Endothelial cell of umbilical vein (primary cell): Measurements from ENCODE around the gene KLF1. TPM values are rescaled to one million over a fixed set of nuclear protein-coding genes. Genes with fewer than 3 reads are reported as not detected.

ENCODE experiments used
- BruUV-seq: library from RNA; stranded (reverse); fragments of 400-500 nt; replicated peaks from 2 replicates; lab custom pipeline; 2021; lab: Mats Ljungman, UMichigan
- CTCF ChIA-PET: fragments of 300-600, 350-600 bp; sonication (Branson Sonifier 250); formaldehyde crosslinking; loops from one replicate; lab custom pipeline; 2021; ENCODE audit warnings: antibody characterized with exemption, inconsistent platforms; lab: Charles Lee
- POLR2A ChIA-PET: fragments of 300-600, 350-600 bp; sonication (Branson Sonifier 250); formaldehyde crosslinking; loops from one replicate; lab custom pipeline; 2021; ENCODE audit warnings: antibody characterized with exemption, inconsistent platforms; lab: Charles Lee
- DNase-seq: peaks from one replicate; pipeline ENCODE4 v3.0.0-alpha.2; 2011; ENCODE audit warnings: low read depth, low spot score
- FAIRE-seq: peaks from 2 replicates; lab custom pipeline; 2011; peaks lifted over from hg19 to GRCh38; lab: Jason Lieb, UNC
- H2AFZ ChIP-seq: 2 replicates; pipeline ENCODE4 v1.6.0; 2012; ENCODE audit warnings: low read depth, low read length, control low read depth, inconsistent platforms
- H3K27ac ChIP-seq: 2 replicates; pipeline ENCODE4 v1.5.1; 2011; ENCODE audit warnings: low read depth, mild to moderate bottlenecking, control low read depth, low read length, moderate library complexity; ENCODE audit not compliant: insufficient read depth
- H3K27me3 ChIP-seq, 2 experiments: 2 replicates each; pipeline versions ENCODE4 v1.6.0 to v1.6.1; 2011; ENCODE audit warnings: low read length in 2 of 2, mixed read lengths in 1 of 2; ENCODE audit not compliant: control insufficient read depth in 2 of 2, insufficient read depth in 2 of 2
- H3K36me3 ChIP-seq, 2 experiments: 2 replicates in 1 of 2; 3 replicates in 1 of 2; pipeline ENCODE4 v1.5.1; 2011; ENCODE audit warnings: low read length in 2 of 2, mild to moderate bottlenecking in 1 of 2, moderate library complexity in 1 of 2; ENCODE audit not compliant: control insufficient read depth in 2 of 2, insufficient read depth in 2 of 2; ENCODE audit errors: extremely low read depth in 1 of 2
- H3K4me1 ChIP-seq: 3 replicates; pipeline ENCODE4 v1.5.1; 2011; ENCODE audit warnings: mild to moderate bottlenecking, low read length; ENCODE audit not compliant: control insufficient read depth, insufficient read depth; ENCODE audit errors: extremely low read depth
- H3K4me2 ChIP-seq: 2 replicates; pipeline ENCODE4 v1.6.1; 2011; ENCODE audit warnings: low read length, control low read depth, mixed read lengths; ENCODE audit not compliant: insufficient read depth
- H3K4me3 ChIP-seq, 3 experiments: fragments of 200-600 bp in 1 of 3; sonication (generic), shearing (Covaris generic) in 1 of 3; replicated peaks in 1 of 3; 2 replicates each; pipeline ENCODE4 v1.5.1; 2011 to 2016; ENCODE audit warnings: control low read depth in 3 of 3, low read length in 3 of 3, mild to moderate bottlenecking in 2 of 3, inconsistent platforms in 1 of 3, low read depth in 1 of 3, moderate library complexity in 1 of 3; ENCODE audit not compliant: insufficient read depth in 1 of 3
- H3K79me2 ChIP-seq: 2 replicates; pipeline ENCODE4 v1.6.0; 2012; ENCODE audit warnings: low read length, inconsistent platforms; ENCODE audit not compliant: control insufficient read depth, insufficient read depth
- H3K9ac ChIP-seq: replicated peaks from 2 replicates; pipeline ENCODE3; 2011; ENCODE audit warnings: low read length, control low read depth; ENCODE audit not compliant: insufficient read depth; ENCODE audit errors: extremely low read depth
- H3K9me1 ChIP-seq: replicated peaks from 3 replicates; pipeline ENCODE4 v1.6.0; 2011; ENCODE audit warnings: mild to moderate bottlenecking, low read length; ENCODE audit not compliant: control insufficient read depth, insufficient read depth; ENCODE audit errors: extremely low read depth
- H3K9me3 ChIP-seq: replicated peaks from 2 replicates; pipeline ENCODE4 v1.5.1; 2012; ENCODE audit warnings: low read length, inconsistent platforms; ENCODE audit not compliant: control insufficient read depth, insufficient read depth
- H4K20me1 ChIP-seq: replicated peaks from 2 replicates; pipeline ENCODE3; 2011; ENCODE audit warnings: mild to moderate bottlenecking, low read length; ENCODE audit not compliant: control insufficient read depth, insufficient read depth; ENCODE audit errors: extremely low read depth
- EZH2 ChIP-seq: IDR thresholded peaks from 2 replicates; pipeline ENCODE4 v1.6.1; 2012; ENCODE audit warnings: borderline replicate concordance, low read depth, mild to moderate bottlenecking, moderate library complexity, low read length, inconsistent platforms; ENCODE audit not compliant: severe bottlenecking
- FOS ChIP-seq: IDR thresholded peaks from 2 replicates; pipeline ENCODE4 v1.6.1; 2011; ENCODE audit warnings: mild to moderate bottlenecking, low read length, moderate library complexity, borderline replicate concordance; ENCODE audit not compliant: insufficient read depth
- GATA2 ChIP-seq: IDR thresholded peaks from 2 replicates; pipeline ENCODE4 v1.7.0; 2011; ENCODE audit warnings: low read depth, mild to moderate bottlenecking, moderate library complexity, mixed read lengths, low read length; ENCODE audit not compliant: insufficient read length, insufficient read depth
- JUN ChIP-seq: IDR thresholded peaks from 2 replicates; pipeline ENCODE4 v1.6.1; 2011; ENCODE audit warnings: borderline replicate concordance, low read depth; ENCODE audit not compliant: insufficient read length, insufficient read depth
- MAX ChIP-seq: IDR thresholded peaks from 2 replicates; pipeline ENCODE4 v1.6.1; 2011; ENCODE audit not compliant: insufficient read depth, insufficient read length
- MYC ChIP-seq: IDR thresholded peaks from one replicate; pipeline ENCODE4 v1.6.1; 2011; ENCODE audit warnings: mild to moderate bottlenecking, low read depth, low read length
- POLR2A ChIP-seq: IDR thresholded peaks from 2 replicates; pipeline ENCODE4 v1.6.1; 2012; ENCODE audit warnings: low read depth, mild to moderate bottlenecking, control low read depth, low read length
- POLR2AphosphoS5 ChIP-seq: IDR thresholded peaks from 2 replicates; pipeline ENCODE4 v1.6.1; 2012; ENCODE audit warnings: low read depth, mild to moderate bottlenecking, control low read depth, low read length, moderate library complexity; ENCODE audit not compliant: insufficient read depth
- dilution Hi-C: fragments of 300-500 bp; cut with MboI; formaldehyde crosslinking; loops from one replicate; pipeline ENCODE4 v1.15.0; 2019; ENCODE audit warnings: low sequenced_read_pairs; ENCODE audit not compliant: extremely low pct_ligation_motif_present
- intact Hi-C: fragments of 100-400 bp; cut with micrococcal nuclease; formaldehyde crosslinking; loops from one replicate; pipeline ENCODE4 v1.10.0; 2022
- polyA plus RNA-seq, 4 experiments: library from polyadenylated mRNA; depleted of rRNA in 3 of 4; stranded (reverse) in 3 of 4; unstranded in 1 of 4; fragments of >200 nt; gene quantifications; 2 replicates each; pipeline versions ENCODE4 v1.2.1 to v1.2.3, GENCODE V29; 2011 to 2012; ENCODE audit warnings: missing spikeins in 1 of 4
- total RNA-seq: library from RNA; stranded (reverse); gene quantifications from 2 replicates; pipeline ENCODE4 v1.2.3, GENCODE V29; 2021
- TF ChIP-seq, protein P1 (sequence below), 2 donors: IDR thresholded peaks; 1 replicate in 1 of 2; 2 replicates in 1 of 2; pipeline ENCODE4 v1.5.1; 2011; ENCODE audit warnings: low read length in 2 of 2, mild to moderate bottlenecking in 2 of 2, moderate library complexity in 2 of 2, control low read depth in 1 of 2, inconsistent platforms in 1 of 2, low read depth in 1 of 2; ENCODE audit not compliant: insufficient read depth in 1 of 2; ENCODE audit errors: extremely low read depth in 1 of 2

The KLF1 gene
- total and polyA plus RNA-seq, 2 donors (not counting 3 experiments of a cell fraction or from before 2014, with no cell fraction given), result not detected

DNA sequence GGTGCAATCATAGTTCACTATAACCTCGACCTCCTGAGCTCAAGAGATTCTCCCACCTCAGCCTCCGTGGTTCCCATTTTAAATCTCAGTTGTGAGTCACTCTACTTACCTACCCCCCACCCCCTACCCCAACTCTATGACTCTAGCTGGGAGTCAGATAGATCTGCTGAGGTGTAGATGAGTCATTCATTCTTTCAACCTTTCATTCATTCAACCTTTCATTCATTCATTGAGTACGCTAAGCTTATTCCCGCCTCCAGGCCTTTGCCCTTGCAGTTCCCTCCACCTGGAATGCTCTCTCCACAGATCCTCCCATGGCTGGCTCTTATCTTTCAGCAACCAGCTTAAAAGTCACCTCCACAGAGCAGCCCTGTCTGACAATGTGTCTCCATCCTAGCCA lies 49.8 kb downstream of the KLF1 start:
- Histone ChIP-seq H3K79me2 (no peaks in the 10 kb centered on the region), H3K4me3 (no peak overlapping the region), H3K9me1 (no peaks in the 10 kb centered on the region), H3K27ac (no peak overlapping the region), H3K9ac (no peak overlapping the region), H2AFZ (no peak overlapping the region), H3K4me1 (no peaks in the 10 kb centered on the region), H3K9me3 (no peaks in the 10 kb centered on the region), H3K36me3 (no peaks in the 10 kb centered on the region), H3K4me2 (no peak overlapping the region), H3K27me3 (peaks cover 59 to 72% of the 10 kb centered on the region in 2 experiments), H4K20me1 (no peaks in the 10 kb centered on the region)
- POLR2A ChIA-PET, result no interaction called here
- BruUV-seq, result no TSS peak
- intact Hi-C loops (no loop called here), dilution Hi-C loops (no loop called here)
- TF ChIP-seq POLR2AphosphoS5 (no peak), EZH2 (no peak), MYC (no peak), GATA2 (no peak)
- no peak for DNase-seq
- no peak for FAIRE-seq
- CTCF ChIA-PET, result interaction anchor here (0.6 to 1.8 kb wide), 6 partner anchors 9 to 75 kb away, joined by 3 to 18 read pairs (median 4); no protein-coding TSS in a partner anchor

DNA sequence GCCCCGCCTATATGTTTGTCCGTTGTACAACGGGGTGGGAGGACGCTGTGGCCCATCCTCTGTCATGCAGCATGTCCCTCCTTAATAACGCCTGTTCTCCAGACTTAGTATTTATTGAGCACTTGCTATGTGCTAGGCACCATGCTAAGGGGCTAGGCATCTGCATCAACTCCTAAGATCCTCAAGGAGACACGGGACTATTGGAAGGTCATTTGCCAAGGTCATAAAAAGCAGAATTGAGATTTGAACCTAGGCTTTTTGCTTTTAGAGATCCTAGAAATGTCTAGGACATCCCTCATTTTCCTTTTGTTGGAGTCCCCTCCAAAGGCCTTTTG lies 50.5 kb downstream of the KLF1 start:
- POLR2A ChIA-PET, result no interaction called here
- TF ChIP-seq, protein P1, sequence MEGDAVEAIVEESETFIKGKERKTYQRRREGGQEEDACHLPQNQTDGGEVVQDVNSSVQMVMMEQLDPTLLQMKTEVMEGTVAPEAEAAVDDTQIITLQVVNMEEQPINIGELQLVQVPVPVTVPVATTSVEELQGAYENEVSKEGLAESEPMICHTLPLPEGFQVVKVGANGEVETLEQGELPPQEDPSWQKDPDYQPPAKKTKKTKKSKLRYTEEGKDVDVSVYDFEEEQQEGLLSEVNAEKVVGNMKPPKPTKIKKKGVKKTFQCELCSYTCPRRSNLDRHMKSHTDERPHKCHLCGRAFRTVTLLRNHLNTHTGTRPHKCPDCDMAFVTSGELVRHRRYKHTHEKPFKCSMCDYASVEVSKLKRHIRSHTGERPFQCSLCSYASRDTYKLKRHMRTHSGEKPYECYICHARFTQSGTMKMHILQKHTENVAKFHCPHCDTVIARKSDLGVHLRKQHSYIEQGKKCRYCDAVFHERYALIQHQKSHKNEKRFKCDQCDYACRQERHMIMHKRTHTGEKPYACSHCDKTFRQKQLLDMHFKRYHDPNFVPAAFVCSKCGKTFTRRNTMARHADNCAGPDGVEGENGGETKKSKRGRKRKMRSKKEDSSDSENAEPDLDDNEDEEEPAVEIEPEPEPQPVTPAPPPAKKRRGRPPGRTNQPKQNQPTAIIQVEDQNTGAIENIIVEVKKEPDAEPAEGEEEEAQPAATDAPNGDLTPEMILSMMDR (IDR thresholded peaks at IDR 0.05; ENCODE audit: extremely low read depth in 1 of 2, insufficient read depth in 1 of 2, low read depth in 1 of 2, low read length in 2 of 2), result no peak
- no peak for TF ChIP-seq JUN
- TF ChIP-seq FOS, result no peak
- TF ChIP-seq POLR2AphosphoS5, result no peak
- TF ChIP-seq GATA2, result no peak
- no peak for TF ChIP-seq EZH2
- TF ChIP-seq MAX, result no peak
- no peak for TF ChIP-seq MYC
- TF ChIP-seq POLR2A, result no peak
- intact Hi-C loops, result no loop called here

More for the DNA sequence above, 50.5 kb downstream of the KLF1 start:
- Histone ChIP-seq H3K27ac (no peak overlapping the region), H3K36me3 (no peaks in the 10 kb centered on the region), H3K9me3 (no peaks in the 10 kb centered on the region), H4K20me1 (no peaks in the 10 kb centered on the region), H3K79me2 (no peaks in the 10 kb centered on the region), H3K27me3 (peaks cover 55 to 70% of the 10 kb centered on the region in 2 experiments), H3K4me2 (no peak overlapping the region), H2AFZ (no peak overlapping the region), H3K9me1 (no peaks in the 10 kb centered on the region), H3K4me1 (no peaks in the 10 kb centered on the region), H3K9ac (no peak overlapping the region), H3K4me3 (no peak overlapping the region)
- no peak for FAIRE-seq
- DNase-seq, result no peak
- BruUV-seq, result no TSS peak
- dilution Hi-C loops, result no loop called here
- CTCF ChIA-PET, result interaction anchor here (0.6 to 1.8 kb wide), 6 partner anchors 10 to 75 kb away, joined by 3 to 18 read pairs (median 4); no protein-coding TSS in a partner anchor
